NCI-H128 (cell line): ENCODE results near the gene HEXA.

ENCODE experiments used
- DNase-seq: peaks from one replicate; lab custom pipeline; 2025; ENCODE audit not compliant: unreplicated experiment; lab: John Stamatoyannopoulos, UW

Gene HEXA

GRCh38 chr15:72377331-72377730 is 1.5 kb upstream of the HEXA start:
- no peak for DNase-seq

- no peak for DNase-seq
These were observed 341 bp downstream of the HEXA start for GRCh38 chr15:72375501-72375845.

DNA sequence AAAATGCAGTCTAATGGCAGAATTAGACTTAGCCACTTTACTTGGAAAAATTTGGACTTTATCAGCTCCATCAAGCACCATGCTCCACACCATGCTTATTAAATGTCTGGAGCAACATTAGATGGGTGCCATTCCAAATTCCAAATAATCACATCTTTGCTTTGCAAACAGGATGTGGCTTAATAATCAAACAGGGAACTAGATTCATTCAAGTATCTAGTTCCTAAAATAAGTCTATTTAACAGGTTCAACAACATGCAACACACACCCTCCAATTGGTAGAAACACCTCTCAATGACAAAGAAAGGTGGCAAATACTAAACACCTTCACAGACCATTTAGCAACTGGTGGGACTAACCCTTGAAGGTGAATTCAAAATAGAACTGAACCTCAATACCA is 3.5 kb downstream of the HEXA start:
- no peak for DNase-seq

DNA sequence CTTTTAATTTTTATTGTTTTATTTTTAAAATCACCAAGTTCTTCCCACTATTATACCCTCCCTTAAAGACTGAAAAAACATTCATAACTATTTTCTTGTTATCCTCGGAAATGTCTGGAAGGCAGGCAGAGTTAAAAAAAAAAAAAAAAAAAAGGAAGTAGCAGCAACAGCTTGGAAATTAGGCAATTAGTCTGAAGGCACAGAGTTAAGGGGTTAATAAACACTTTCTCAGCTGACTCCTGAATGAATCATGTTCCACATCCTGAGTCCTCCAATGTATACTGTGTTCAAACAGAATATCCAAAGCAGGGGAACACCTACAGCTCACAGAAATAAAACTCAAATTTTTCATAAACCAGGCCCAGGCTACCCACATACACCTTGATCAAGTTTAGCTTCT is 5.8 kb downstream of the HEXA start:
- DNase-seq = no peak

DNA sequence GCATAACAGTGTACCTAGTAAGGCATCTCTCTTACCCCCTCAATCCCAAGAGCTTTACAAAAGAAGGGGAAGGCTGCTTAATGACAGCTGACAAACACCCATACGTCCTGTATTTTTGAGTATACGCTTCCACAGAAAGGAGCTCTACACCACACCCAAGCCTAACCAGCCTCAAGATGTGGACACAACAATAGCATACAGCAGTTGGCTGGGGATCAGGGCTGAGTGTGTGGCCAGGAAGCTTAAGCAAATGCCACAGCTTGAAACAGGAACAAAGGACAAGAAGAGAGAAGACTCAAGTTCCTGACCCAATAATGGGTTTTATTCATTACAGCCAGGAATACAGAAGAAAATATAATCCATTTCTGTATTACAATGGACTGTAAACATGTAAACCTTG is 6.9 kb downstream of the HEXA start:
- DNase-seq = no peak

DNA sequence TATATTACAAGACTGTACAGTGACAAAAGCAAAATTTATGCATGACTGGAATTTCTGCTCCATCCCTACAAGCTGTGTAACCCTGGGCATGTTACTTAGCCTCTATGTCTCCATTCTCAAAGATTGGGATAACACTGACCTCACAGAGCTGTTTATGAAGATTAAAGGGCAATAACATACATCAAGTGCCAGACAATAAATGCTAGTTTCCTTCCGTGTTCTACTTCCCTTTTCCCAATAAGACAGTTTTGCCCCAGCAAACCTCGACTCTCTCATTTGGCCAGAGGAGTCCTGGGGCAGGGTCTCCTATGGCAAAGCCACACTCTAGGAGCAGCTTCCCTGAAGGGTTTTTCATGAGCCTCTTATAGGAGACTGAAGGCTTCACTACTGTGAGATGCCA is 7.5 kb downstream of the HEXA start:
- no peak for DNase-seq

DNA sequence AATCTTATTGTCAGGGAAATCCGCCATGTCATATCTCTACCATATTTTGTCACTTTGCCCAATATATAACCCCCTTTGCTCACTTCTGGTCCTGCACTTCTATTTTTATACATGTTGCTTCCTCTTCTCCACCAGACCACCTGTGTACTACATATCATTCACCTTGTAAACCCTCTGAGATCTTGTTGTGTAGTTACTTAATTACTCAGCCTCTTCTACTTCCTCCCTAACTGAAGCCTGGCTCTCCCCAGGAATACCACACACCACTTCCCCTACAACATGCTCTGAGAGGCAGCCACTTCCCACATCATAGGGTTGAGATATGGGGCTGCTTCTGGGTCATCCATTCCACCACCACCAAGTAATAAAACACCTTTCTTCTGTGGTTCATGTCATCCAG is 10.0 kb downstream of the HEXA start:
- DNase-seq = no peak

- DNase-seq = no peak
These were observed 14.6 kb downstream of the HEXA start for GRCh38 chr15:72361176-72361575.

DNA sequence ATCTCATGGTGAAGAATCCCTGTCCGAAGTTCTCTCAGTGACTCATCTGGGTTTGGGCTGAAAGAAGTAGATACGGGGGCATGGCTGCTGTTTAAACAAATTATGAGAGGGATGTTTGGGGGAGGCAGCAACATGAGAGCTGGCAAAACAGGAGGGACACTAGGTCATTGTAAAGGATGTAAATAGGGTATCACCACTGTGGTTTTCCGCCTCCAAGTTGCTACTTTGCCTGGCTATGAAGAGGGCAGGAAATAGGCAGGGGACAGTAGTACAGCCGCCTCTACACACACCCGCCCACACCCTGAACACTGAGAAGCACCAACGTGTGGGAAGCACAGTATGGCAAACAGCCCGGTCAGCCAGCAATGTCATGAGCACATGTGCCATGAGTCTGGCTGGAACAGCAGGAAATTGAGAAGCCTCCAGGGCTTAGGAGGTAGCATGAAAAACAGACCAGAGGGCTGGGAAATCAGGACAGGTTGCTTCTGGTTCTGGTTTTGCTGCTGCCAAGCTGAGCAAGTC is 17.1 kb downstream of the HEXA start:
- no peak for DNase-seq

DNA sequence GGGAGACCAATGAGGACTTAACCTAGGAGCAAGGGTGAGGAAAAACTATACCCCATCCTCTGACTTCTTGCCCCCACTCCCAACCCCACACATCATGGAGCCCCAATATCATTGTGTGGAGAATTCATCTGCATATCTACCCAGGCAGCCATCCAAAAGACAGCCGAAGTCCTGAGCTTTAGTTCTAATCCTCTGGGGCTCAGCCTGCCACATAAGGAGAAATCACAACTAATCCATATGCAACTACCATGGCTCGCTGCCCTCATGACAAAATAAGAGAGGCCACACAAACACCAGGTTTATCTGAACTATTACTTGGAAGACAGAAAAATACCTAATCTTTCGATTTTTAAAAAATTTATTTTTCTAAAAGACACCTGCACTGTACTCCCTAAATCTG is 17.7 kb downstream of the HEXA start:
- no peak for DNase-seq

DNA sequence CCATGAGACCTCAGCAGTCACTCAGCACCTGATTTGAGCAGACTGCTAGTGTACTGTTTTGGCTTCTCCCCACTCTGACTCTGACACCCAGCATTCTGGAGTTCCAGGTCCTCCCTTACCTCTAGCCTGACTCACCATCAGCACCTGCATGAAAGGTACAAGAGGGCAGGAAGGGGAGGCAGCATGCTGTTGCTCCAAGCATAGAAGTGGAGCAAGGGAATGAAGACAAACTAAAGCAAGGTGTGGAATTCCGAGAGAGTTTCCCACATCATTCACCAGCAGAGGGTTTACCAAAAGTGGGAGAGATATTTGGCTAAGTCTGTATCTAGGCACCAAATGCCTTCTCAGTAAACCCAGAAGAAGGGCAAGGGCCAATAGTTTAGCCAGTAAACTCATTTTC is 21.3 kb downstream of the HEXA start:
- DNase-seq = no peak

DNA sequence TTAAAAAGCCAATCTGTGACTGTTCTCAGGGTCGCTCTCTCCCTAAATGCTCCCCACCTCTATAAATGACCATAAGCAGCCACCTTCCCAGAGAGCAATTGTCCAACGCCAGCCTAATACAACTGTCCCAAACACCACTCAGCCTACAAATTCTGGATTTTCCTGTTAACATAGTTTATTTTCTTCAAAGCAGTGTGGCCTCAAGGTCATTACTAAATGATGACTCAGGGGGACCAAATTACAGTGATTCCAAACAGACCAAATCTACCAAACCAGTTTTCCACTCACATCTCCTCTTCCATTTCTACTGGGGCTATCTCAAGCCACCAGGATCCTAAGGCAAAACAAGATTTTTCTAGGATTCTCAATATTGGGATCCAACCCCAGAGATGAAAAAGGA is 22.5 kb downstream of the HEXA start:
- DNase-seq = no peak

- DNase-seq = no peak
These were observed 30.0 kb downstream of the HEXA start for GRCh38 chr15:72345806-72346205.

DNA sequence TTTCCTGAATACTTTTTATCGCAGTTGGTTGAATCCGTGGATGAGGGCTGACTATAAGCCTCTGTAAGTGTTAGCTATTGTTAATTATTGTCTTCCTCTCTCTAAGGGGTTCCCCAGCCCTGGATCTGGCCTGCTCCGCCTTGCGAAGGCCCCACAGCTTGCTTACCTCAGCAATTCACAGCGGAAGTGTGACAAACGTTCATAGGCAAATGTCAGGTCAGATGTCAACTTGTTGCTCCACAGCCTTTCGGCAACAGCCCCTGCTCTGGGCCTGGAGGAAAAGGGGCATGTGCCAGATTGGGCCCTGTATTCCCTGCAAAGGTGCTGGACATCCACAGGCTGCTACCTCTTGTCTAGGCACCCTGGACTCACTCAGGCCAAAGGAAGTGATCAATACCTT is 30.5 kb downstream of the HEXA start:
- DNase-seq = no peak

- no peak for DNase-seq
These were observed 31.2 kb downstream of the HEXA start for GRCh38 chr15:72344602-72345001.

DNA sequence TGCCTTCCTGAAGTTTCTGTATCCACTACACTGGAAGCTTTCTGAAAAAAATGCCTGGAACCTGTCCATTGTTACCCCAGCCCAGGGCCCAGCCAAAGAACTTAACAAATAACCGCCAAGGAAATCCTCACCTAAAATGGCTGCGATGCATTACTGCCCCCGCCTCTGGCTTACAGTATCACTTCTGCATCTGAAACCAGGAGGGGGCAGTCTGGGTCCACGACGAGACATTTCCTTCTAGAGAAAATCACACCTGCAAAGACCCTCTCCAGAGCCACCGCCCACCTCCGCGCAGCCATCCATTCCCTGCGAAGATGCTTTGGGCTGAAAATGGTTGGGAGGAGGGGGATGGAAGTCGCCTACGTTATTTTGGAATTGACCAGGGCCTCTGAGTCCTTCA is 33.4 kb downstream of the HEXA start:
- no peak for DNase-seq

GRCh38 chr15:72341361-72341760 is 34.5 kb downstream of the HEXA start:
- DNase-seq = no peak

- no peak for DNase-seq
These were observed 35.4 kb downstream of the HEXA start for GRCh38 chr15:72340366-72340765.

GRCh38 chr15:72339777-72340177 is 36.0 kb downstream of the HEXA start:
- DNase-seq = no peak

DNA sequence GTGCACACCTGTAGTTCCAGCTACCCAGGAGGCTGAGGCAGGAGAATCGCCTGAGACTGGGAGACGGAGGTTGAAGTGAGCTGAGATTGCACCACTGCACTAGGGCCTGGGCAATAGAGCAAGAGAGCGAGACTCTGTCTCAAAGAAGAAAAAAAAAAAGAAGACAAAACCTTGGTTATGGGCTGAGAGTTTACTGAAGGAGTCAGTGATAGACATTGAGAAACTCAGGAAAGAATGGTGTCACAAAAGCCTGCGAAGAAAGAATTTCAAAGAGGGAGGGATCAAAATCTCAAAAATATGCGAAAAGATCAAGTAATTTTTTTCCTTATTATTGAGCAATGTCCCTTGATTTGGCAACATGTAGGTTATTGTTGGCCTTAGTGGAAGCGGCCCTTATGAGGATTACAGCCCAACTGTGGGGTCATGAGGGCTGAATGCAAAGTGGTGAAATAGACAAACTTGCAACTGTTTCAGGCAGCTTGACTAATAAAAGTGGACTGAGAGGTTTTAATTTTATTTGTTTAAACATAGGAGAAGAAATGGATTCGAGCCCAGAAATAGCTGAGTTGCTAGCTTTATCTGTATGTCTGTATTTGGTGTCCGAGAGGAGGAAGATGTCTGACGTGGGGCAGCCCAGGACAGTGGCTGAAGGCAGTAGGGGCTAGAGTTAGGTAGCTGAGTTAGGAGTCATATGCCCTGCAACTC is 37.0 kb downstream of the HEXA start:
- no peak for DNase-seq

DNA sequence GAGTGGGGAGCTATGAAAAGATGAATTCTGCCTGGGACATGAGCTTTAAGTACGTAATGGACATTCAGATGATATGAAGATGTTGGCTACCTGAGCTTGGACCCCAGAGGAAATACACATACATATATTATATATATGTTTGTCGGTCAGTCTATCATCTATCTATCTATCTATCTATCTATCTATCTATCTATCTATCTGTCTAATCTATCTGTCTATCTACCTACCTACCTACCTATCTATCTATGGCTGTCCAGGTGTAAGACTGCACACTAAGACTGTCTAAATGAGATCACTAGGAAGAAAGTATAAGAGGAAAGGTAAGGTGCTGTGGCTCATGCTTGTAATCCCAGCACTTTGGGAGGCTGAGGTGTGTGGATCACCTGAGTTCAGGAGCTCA is 37.7 kb downstream of the HEXA start:
- no peak for DNase-seq

- DNase-seq = no peak
These were observed 41.0 kb downstream of the HEXA start for GRCh38 chr15:72334842-72335241.

GRCh38 chr15:72331021-72331420 is 44.8 kb downstream of the HEXA start:
- DNase-seq = no peak
